Pancreas (tissue), 10 donors: Measurements from ENCODE around the gene KRTAP19-1. TPM values are rescaled to one million over a fixed set of nuclear protein-coding genes. Genes with fewer than 3 reads are reported as not detected.
"Not testable (repeated sequence)": the region's sequence is repeated elsewhere in the genome, so short reads cannot be mapped to it uniquely, and the experiment has no call there.

Experiments used
- ATAC-seq, 4 donors: fragments of 200-7000 bp; cut with Tn5 transposase; one replicate each; pipeline versions ENCODE4 v1.8.0 to v1.9.1; 2020; ENCODE audit warnings: mild to moderate bottlenecking in 4 of 4, moderate library complexity in 4 of 4
- DNase-seq, 6 donors: peaks; one replicate each; pipeline ENCODE4 v3.0.0-alpha.2; 2020
- FAIRE-seq: peaks from 2 replicates; lab custom pipeline; 2012; peaks lifted over from hg19 to GRCh38; lab: Jason Lieb, UNC
- H3K27ac ChIP-seq, 4 donors: fragments of 200-600 bp; sonication (generic); 1 replicate in 3 of 4; 2 replicates in 1 of 4; pipeline versions ENCODE4 v1.5.0 to v1.8.0; 2020
- H3K27me3 ChIP-seq, 4 donors: fragments of 200-600 bp; one replicate each; pipeline ENCODE4 v1.8.0; 2021
- H3K36me3 ChIP-seq, 3 donors: fragments of 200-600 bp; sonication (generic) in 1 of 3; one replicate each; pipeline versions ENCODE4 v1.5.0 to v1.8.0; 2020 to 2021
- H3K4me1 ChIP-seq, 3 donors: fragments of 200-600 bp; one replicate each; pipeline ENCODE4 v1.8.0; 2021
- H3K4me3 ChIP-seq, 4 donors: fragments of 200-600 bp; sonication (generic) in 2 of 4; one replicate each; pipeline versions ENCODE4 v1.5.0 to v1.8.0; 2020 to 2021
- H3K9me3 ChIP-seq, 4 donors: fragments of 200-600 bp; one replicate each; pipeline ENCODE4 v1.8.0; 2021
- CTCF ChIP-seq, 4 donors: fragments of 200-600 bp; sonication (generic) in 3 of 4; IDR thresholded peaks; one replicate each; pipeline versions ENCODE4 v1.5.0 to v1.8.0; 2021; ENCODE audit warnings: antibody characterized with exemption in 4 of 4
- WGBS, 2 donors: extraction: QIAGEN DNeasy Blood & Tissue Kit; methylation state at CpG; one replicate each; pipeline ENCODE4 v1.1.7; 2013; 5-methylcytosine and 5-hydroxymethylcytosine counted together
- intact Hi-C, 3 donors: fragments of 100-400 bp; cut with DNase I; formaldehyde crosslinking; loops; one replicate each; pipeline versions ENCODE4 v1.11.1 to v1.14.2; 2022
- polyA plus RNA-seq, 2 donors: library from polyadenylated mRNA; stranded (reverse); fragments of 200-250 nt; gene quantifications; one replicate each; pipeline ENCODE4 v1.2.3, GENCODE V29; 2013
- total RNA-seq, 6 donors: library from RNA; stranded (reverse); fragmentation: NEBNext Ultra II Directional in 4 of 6; extraction: Animal tissue kit (Norgen Biotek cat#: 25700) in 4 of 6; gene quantifications; one replicate each; pipeline versions ENCODE4 v1.2.1 to v1.2.4, GENCODE V29; 2021 to 2023
- donor health status: healthy with polysubstance abuse.
- donor health status: DM: no; HTN: no; CAD: no; lungs with moderate emphysema.
- donor health status: DM: no; HTN: no; CAD: no.
- donor health status: control.
- donor health status: control.
- donor health status: Bipolar disorder and iron deficiency.
- donor health status: DM: yes; HTN: yes; CAD: no.
- donor health status: DM: no; HTN: no; CAD: no.
- donor health status: DM: no; HTN: no; CAD: no.
- donor health status: DM: yes; HTN: yes; CAD: no.

Gene KRTAP19-1
- total RNA-seq, result not detected
- not detected for polyA plus RNA-seq

- no peaks in the 10 kb centered on the region for H3K4me1 ChIP-seq
- intact Hi-C loops, result no loop called here
- no peak within 1 kb of the TSS for H3K27ac ChIP-seq
- 61 to 77% methylated on average over 7 of the region's 7 CpGs for WGBS, 2 donors
- H3K27me3 ChIP-seq, result peaks cover 0 to 3% (median 0%) of the 10 kb centered on the region in 4 donors
- H3K4me3 ChIP-seq, result no peak within 1 kb of the TSS
- ATAC-seq (no peak), DNase-seq (no peak), FAIRE-seq (no peak)
- H3K9me3 ChIP-seq, result no peaks in the 10 kb centered on the region
- no peaks in the 10 kb centered on the region for H3K36me3 ChIP-seq
- no peak for TF ChIP-seq CTCF (IDR thresholded peaks at IDR 0.05)
Measured at GRCh38 chr21:30480145-30480544, at the start of gene KRTAP19-1. Gene KRTAP19-1, minus strand, starts transcription at chr21:30480367. Its CDS starts 50 bp downstream, at chr21:30480317.

- 57 to 67% methylated on average over 1 of the region's 1 CpG for WGBS, 2 donors
- Histone ChIP-seq H3K27ac (no peak overlapping the region), H3K36me3 (no peaks in the 10 kb centered on the region), H3K27me3 (no peaks in the 10 kb centered on the region), H3K4me1 (no peaks in the 10 kb centered on the region), H3K9me3 (no peaks in the 10 kb centered on the region), H3K4me3 (no peak overlapping the region)
- ATAC-seq, result no peak
- no peak for FAIRE-seq
- intact Hi-C loops, result no loop called here
- TF ChIP-seq CTCF (IDR thresholded peaks at IDR 0.05), result no peak
- no peak for DNase-seq
Measured at GRCh38 chr21:30518876-30519275, 38.7 kb upstream of the KRTAP19-1 start.

GRCh38 chr21:30515681-30516080, 35.5 kb upstream of the KRTAP19-1 start:
- Histone ChIP-seq H3K27ac (no peak overlapping the region), H3K4me1 (no peaks in the 10 kb centered on the region), H3K4me3 (no peak overlapping the region), H3K27me3 (no peaks in the 10 kb centered on the region), H3K36me3 (no peaks in the 10 kb centered on the region), H3K9me3 (no peaks in the 10 kb centered on the region)
- FAIRE-seq, result no peak
- TF ChIP-seq CTCF (IDR thresholded peaks at IDR 0.05), result no peak
- intact Hi-C loops, result no loop called here
- DNase-seq, result no peak
- no peak for ATAC-seq
- 71 to 74% methylated on average over 1 of the region's 1 CpG for WGBS, 2 donors

GRCh38 chr21:30505621-30506205, 25.5 kb upstream of the KRTAP19-1 start:
- peak in 1 of 4 donors; percentile 44 for ATAC-seq
- WGBS, 2 donors, result 15 to 18% methylated on average over 4 of the region's 4 CpGs
- FAIRE-seq, H3K27ac ChIP-seq, H3K36me3 ChIP-seq, intact Hi-C loops, H3K4me1 ChIP-seq, DNase-seq, H3K9me3 ChIP-seq, H3K27me3 ChIP-seq, H3K4me3 ChIP-seq: not testable (repeated sequence)
- TF ChIP-seq CTCF (IDR thresholded peaks at IDR 0.05), result peak in 3 of 4 donors; percentile 36 to 38 (median 36)

DNA sequence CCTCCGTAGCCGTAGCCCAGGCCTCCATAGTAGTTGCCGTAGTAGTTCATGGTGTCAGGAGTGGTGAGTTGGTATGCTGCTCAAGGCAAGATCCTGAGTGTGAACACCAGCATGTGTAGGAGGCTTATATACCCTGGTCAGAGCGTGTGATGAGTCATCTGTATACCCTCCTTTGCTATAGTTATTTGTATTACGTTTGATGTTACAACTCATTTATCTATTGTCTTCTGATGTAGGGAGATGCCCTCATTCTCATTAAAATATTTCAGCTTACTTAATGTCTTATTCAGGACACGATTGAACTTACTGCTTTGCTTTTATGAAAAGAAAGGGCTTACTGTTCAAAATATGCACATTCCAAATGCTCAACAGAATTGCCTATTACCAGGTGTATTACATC, 21.9 kb upstream of the KRTAP19-1 start, which contains the start of gene KRTAP19-5:
Gene KRTAP19-5 (minus strand): TSS at position 101 of the 400 bp plus-strand sequence. CDS start 51 bp downstream, at position 50.
- Histone ChIP-seq H3K9me3 (no peaks in the 10 kb centered on the region), H3K4me3 (no peak within 1 kb of the TSS), H3K27ac (no peak within 1 kb of the TSS), H3K27me3 (no peaks in the 10 kb centered on the region), H3K4me1 (no peaks in the 10 kb centered on the region), H3K36me3 (no peaks in the 10 kb centered on the region)
- no peak for DNase-seq
- FAIRE-seq, result no peak
- no peak for ATAC-seq
- intact Hi-C loops, result no loop called here
- 51 to 66% methylated on average over 6 of the region's 6 CpGs for WGBS, 2 donors
- TF ChIP-seq CTCF (IDR thresholded peaks at IDR 0.05), result no peak
